GM21619 (cell line): ENCODE data around the gene PLCB1.
A peak's percentile ranks its signal among the peaks of the same experiment; 100 is the strongest.

Source experiments
- ATAC-seq: cut with Tn5 transposase; IDR thresholded peaks from one replicate; pipeline ENCODE4 v1.9.1; 2021; ENCODE audit not compliant: unreplicated experiment

Gene PLCB1

GRCh38 chr20:8394308-8394945 is 262.4 kb downstream of the PLCB1 start:
- peak; percentile 74 for ATAC-seq

DNA sequence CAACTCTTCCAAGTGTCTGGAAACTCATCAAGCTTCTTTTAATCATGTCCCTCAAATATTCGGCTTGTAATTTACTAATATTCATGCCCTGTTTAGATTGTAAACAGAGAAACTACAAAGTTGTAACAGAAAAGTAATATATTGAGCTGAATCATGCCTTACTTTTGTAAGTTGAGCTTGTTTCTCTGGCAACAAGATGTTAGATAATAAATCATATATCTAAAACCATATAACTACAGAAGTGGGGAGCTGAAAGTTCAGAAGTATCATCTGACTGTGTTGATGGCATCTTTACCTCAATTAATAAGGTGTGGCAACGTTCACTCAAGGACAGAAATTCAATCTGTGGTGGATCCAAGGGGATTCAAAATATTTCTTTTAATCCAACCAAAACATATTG is 263.9 kb downstream of the PLCB1 start:
- ATAC-seq: no peak

DNA sequence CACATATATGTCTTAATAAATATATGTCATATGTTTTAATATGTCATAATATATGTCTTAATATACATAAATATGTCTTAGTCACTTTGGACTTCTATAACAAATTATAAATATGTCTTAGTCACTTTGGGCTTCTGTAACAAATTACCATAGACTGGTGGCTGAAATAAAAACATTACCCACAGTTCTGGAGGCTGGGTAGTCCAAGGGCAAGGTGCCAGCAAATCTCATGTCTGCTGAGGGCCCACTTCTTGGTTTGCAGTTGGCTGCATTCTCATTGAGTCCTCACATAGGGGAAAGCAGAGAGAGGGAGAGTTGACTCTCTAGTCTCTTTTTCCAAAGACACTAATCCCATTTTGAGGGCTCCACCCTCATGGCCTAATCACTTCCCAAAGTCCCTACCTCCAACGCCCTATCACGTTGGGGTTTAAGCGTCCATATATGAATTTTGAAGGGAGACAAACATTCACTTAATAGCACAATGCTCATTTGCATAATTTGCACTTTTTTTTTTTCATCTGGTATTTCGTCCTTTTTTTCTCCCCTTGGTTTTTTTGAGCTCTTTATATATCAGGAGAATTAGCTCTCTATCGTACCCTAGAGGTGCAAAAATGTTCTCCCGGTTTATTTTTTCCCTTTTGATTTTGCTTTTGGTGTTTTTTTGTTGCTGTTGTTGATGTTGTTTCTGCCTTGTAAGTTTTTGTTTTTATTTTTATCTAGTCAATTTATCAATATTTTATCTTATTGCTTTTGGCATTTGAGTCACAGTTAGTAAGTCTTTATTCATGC is 266.4 kb downstream of the PLCB1 start:
- ATAC-seq: no peak

GRCh38 chr20:8399947-8400346 is 267.9 kb downstream of the PLCB1 start:
- peak; percentile 98 for ATAC-seq

DNA sequence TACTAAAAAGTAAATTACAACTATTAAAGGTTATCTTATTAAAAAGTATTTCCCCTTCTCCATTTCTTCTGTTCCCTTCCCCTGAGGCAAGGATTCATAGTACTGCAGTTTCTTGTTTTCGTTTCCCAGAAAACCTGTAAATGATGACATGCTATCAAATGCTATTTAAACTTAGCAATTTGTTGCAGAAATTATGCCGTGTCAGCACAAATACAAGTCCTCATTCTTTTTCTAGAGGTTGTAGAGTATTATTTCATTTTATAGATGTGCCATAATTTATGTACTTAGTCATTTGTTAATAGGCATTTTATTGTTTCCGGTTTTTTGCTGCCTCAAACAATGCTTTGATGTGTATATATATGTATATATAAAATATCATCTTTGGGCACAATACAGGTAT is 268.4 kb downstream of the PLCB1 start:
- no peak for ATAC-seq

GRCh38 chr20:8401556-8401955 is 269.5 kb downstream of the PLCB1 start:
- no peak for ATAC-seq

- no peak for ATAC-seq
Observed at GRCh38 chr20:8402798-8403197, 270.7 kb downstream of the PLCB1 start.

GRCh38 chr20:8404912-8405635 is 273.0 kb downstream of the PLCB1 start:
- no peak for ATAC-seq

GRCh38 chr20:8406391-8406790 is 274.3 kb downstream of the PLCB1 start:
- ATAC-seq: no peak

GRCh38 chr20:8408587-8409307 is 276.7 kb downstream of the PLCB1 start:
- ATAC-seq: no peak

GRCh38 chr20:8413691-8414090 is 281.6 kb downstream of the PLCB1 start:
- ATAC-seq: no peak

DNA sequence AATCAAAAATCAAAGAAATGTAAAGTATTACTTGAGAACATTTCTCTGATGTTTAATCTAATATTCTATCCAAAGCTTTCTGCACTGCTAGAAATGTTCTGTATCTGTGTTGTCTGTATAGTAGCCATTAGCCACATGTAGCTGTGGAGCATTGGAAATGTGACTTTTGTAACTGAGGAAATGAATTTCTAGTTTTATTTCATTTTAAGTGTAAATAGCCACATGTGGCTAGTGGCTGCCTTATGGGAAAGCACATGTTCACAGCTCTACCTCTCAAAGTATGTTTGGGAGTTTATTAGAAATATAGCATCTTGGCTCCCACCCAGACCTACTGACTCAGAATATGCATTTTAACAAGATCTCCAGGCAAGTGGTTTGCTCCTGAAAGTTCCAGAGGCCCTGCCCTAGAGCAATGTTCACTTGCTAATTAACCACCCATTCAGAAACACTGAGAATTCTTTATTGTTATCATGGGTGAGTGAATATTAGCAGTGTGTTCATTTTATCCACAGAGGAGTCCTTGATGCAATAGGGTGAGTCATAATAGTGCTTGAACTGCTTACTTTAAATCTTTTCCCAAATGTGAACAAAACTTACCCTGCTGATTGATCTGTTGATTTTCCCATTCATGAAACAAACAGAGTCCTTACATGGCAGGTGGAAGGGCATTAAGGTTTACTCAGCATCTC is 282.7 kb downstream of the PLCB1 start:
- no peak for ATAC-seq

- ATAC-seq: no peak
Observed at GRCh38 chr20:8421981-8422380, 289.9 kb downstream of the PLCB1 start.

GRCh38 chr20:8423482-8423881 is 291.4 kb downstream of the PLCB1 start:
- ATAC-seq: no peak

DNA sequence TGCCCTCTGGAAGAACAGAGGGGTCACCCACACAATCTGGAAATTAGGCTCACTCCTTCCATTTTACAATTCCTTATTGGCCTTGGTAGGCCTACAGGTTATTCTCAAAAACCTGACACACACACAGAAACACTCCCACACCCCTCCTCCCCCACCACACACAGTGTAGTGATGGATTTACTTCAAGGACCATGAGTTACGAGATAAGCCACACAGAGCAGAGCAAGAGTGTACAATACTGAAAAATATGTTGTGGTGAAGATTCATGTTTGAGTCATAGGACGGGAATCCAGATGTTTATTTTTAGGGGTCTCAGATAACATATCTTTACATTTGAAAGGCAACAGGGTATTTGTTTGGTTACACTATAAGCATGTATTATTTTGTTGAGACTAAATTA is 291.9 kb downstream of the PLCB1 start:
- no peak for ATAC-seq

GRCh38 chr20:8425016-8425415 is 292.9 kb downstream of the PLCB1 start:
- no peak for ATAC-seq

DNA sequence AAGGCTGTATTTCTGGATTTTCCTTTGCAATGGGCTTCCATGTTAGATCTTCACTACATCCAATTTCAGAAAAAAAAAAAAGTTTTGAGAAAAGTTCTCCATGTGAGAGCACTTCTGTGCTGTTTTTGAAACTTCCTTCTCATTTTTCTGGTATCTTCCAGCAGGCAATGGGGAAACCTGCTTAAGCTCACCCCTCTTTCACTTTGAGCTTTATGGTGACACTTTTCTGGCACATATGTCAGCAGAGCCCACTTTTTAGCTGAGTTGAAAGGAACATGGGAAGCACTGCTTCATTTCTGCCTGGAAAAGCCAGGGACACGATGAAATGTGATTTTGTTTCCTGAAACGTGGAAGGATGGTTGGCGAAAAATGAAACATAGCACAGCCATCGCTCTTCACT is 293.7 kb downstream of the PLCB1 start:
- no peak for ATAC-seq

GRCh38 chr20:8427419-8428040 is 295.5 kb downstream of the PLCB1 start:
- ATAC-seq: no peak

GRCh38 chr20:8428988-8429387 is 296.9 kb downstream of the PLCB1 start:
- ATAC-seq: no peak
